Peyer's patch (tissue), 4 donors: Measurements from ENCODE around the gene RIOK2. TPM values are rescaled to one million over a fixed set of nuclear protein-coding genes. Genes with fewer than 3 reads are reported as not detected.
A peak's percentile ranks its signal among the peaks of the same experiment; 100 is the strongest.

Source experiments
- DNase-seq, 3 donors: peaks; one replicate each; pipeline ENCODE4 v3.0.0-alpha.2; 2017 to 2019
- H3K27ac ChIP-seq, 4 donors: fragments of 200-600 bp; sonication (generic); one replicate each; pipeline ENCODE4 v1.5.1; 2016 to 2019
- H3K27me3 ChIP-seq, 2 donors: fragments of 200-600 bp; sonication (generic); one replicate each; pipeline ENCODE4 v1.5.1; 2019
- H3K36me3 ChIP-seq, 3 donors: fragments of 200-600 bp; sonication (generic); one replicate each; pipeline ENCODE4 v1.5.1; 2016 to 2019
- H3K4me1 ChIP-seq, 4 donors: fragments of 200-600 bp; sonication (generic); one replicate each; pipeline ENCODE4 v1.5.1; 2016 to 2019
- H3K4me3 ChIP-seq, 4 donors: fragments of 200-600 bp; sonication (generic); 1 replicate in 3 of 4; 2 replicates in 1 of 4; pipeline ENCODE4 v1.5.1; 2016 to 2019; ENCODE audit warnings: mild to moderate bottlenecking in 1 of 4
- H3K9me3 ChIP-seq, 4 donors: fragments of 200-600 bp; sonication (generic); one replicate each; pipeline ENCODE4 v1.5.1; 2016 to 2019; ENCODE audit warnings: mild to moderate bottlenecking in 1 of 4
- POLR2A ChIP-seq, 2 donors: fragments of 450-650 bp; IDR thresholded peaks; one replicate each; pipeline ENCODE4 v1.5.1; 2017; ENCODE audit warnings: antibody characterized with exemption in 2 of 2, mild to moderate bottlenecking in 2 of 2, moderate library complexity in 2 of 2
- total RNA-seq, 4 donors: library from RNA; depleted of rRNA; stranded (reverse); fragments of >200 nt; gene quantifications; one replicate each; pipeline ENCODE4 v1.1.0, GENCODE V29; 2016
- TF ChIP-seq, protein P1 (sequence below), 6 experiments: fragments of 450-650 bp in 4 of 6; fragments of 200-600 bp in 2 of 6; sonication (generic) in 1 of 6; IDR thresholded peaks; one replicate each; pipeline ENCODE4 v1.5.1; 2017 to 2019; ENCODE audit warnings: antibody characterized with exemption in 6 of 6, mild to moderate bottlenecking in 3 of 6, moderate library complexity in 1 of 6

Gene RIOK2
- total RNA-seq = 10 to 100 TPM; 16.5 to 25.3 (median 19.4) TPM

DNA sequence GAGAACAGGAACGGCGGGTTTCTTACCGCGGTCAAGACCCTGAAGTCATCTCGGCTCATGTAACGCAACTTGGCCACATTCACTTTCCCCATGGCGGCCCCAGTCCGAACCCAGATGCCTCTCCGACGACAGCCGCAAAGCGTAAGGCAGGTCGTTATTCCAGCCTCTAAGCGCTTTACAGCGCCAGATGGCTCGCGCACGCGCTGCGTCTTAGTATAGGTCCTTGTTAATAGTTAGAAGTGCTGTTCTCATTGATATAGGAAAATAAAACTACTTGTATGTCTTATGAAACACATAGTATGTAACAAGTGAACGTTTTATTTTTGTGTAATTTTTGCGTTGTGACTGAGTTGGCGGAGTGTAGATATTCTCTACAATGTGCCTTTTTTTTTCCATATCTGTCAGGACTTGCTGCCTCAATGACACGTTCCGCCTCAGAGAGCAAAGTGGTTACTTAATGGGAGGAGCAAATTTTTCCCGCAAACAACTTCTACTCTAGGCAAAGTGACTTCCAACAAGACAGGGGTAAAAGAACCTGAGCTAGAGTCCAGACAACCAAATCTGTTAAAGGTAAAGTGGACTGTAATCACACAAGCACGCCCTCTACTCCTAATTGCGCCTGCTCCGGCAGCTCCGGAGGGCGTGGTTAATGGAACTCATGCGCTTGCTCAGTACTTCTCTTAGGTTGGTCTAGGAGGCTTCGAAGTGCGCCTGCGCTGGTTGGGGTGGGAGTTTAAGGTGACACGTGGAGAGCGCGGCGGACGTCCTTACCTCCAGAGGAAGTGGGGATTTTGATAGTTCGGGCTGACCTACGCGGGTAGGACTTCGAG is at the start of gene RIOK2:
TSS of gene RIOK2 (minus strand) at position 148 of the 830 bp plus-strand sequence. CDS start at position 92, 56 bp downstream.
- TF ChIP-seq, protein P1, sequence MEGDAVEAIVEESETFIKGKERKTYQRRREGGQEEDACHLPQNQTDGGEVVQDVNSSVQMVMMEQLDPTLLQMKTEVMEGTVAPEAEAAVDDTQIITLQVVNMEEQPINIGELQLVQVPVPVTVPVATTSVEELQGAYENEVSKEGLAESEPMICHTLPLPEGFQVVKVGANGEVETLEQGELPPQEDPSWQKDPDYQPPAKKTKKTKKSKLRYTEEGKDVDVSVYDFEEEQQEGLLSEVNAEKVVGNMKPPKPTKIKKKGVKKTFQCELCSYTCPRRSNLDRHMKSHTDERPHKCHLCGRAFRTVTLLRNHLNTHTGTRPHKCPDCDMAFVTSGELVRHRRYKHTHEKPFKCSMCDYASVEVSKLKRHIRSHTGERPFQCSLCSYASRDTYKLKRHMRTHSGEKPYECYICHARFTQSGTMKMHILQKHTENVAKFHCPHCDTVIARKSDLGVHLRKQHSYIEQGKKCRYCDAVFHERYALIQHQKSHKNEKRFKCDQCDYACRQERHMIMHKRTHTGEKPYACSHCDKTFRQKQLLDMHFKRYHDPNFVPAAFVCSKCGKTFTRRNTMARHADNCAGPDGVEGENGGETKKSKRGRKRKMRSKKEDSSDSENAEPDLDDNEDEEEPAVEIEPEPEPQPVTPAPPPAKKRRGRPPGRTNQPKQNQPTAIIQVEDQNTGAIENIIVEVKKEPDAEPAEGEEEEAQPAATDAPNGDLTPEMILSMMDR (IDR thresholded peaks at IDR 0.05) = peak in 1 of 6 experiments; percentile 6
- peak; percentile 23 to 74 for TF ChIP-seq POLR2A (IDR thresholded peaks at IDR 0.05)
- DNase-seq = peak; percentile 92 to 98 (median 94)
- Histone ChIP-seq H3K4me3 (peak within 1 kb of the TSS; percentile 70 to 81 (median 74)), H3K9me3 (no peaks in the 10 kb centered on the region), H3K27ac (peak within 1 kb of the TSS; percentile 82 to 95 (median 87)), H3K4me1 (peaks cover 0 to 21% (median 5%) of the 10 kb centered on the region in 4 donors), H3K27me3 (no peaks in the 10 kb centered on the region), H3K36me3 (peaks cover 0 to 7% (median 0%) of the 10 kb centered on the region in 3 donors)

DNA sequence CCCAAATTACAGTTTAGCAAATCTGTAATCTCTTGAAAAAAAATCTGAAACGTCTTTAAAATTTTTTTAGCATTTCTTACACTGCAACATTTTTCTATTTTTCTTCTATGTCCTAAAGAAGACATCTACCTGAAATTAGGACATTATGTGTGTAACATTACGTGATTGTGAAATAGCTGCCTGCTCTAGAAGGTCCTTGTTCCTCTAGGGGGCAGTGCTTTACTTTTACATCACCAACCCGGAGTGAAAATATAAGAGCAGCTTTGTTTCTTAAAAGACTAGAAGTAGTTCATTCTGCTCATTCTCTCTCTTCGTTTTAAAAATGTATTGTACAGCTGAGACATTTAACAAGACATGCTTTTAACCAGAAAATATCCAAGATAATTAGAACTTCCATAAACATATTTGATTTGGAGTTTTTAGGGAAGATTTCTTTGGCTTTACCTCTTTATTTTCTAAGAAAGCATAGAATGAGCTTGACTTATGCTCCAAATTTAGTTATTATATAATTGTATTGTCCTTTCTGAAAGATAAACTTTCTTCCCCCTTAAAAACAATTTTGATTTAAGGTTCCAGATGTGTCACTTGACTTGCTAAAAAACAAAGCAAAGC is 48.1 kb upstream of the RIOK2 start:
- H3K27me3 ChIP-seq = no peaks in the 10 kb centered on the region
- H3K9me3 ChIP-seq = no peaks in the 10 kb centered on the region
- no peaks in the 10 kb centered on the region for H3K36me3 ChIP-seq
- no peaks in the 10 kb centered on the region for H3K4me1 ChIP-seq
- TF ChIP-seq, protein P1 (IDR thresholded peaks at IDR 0.05) = peak in 5 of 6 experiments; percentile 52 to 87 (median 85)
- TF ChIP-seq POLR2A (IDR thresholded peaks at IDR 0.05) = no peak
- H3K4me3 ChIP-seq = no peak overlapping the region
- peak in 1 of 3 donors; percentile 56 for DNase-seq
- no peak overlapping the region for H3K27ac ChIP-seq

DNA sequence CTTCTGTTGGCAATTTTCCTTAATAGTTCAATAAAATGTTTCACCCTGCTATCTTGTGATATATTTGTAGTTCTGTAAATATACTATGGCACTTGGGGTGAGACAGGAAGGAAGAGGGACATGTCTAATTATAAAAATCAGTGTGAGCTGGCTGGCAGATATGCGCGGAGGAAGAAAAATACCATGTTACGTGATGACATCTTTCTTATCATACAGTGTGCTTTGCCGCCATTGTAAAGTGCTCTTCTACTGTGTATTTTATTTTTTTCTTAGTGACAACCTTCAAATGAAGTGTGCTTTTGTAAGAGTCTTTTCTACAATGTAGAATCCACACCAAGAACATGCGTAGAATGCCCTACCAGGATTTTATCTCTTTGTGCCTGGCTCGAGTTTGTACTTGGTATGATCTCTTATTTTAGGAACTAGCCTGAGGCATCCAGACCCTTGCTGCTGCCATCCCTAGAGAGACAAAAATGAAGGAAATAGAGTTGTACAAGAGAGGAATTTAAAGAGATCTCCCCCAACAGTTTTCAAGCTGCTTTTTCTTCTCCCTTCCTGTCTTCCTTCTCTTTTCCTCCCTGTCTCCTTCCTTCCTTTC is 46.7 kb upstream of the RIOK2 start:
- H3K27ac ChIP-seq = no peak overlapping the region
- no peaks in the 10 kb centered on the region for H3K4me1 ChIP-seq
- H3K9me3 ChIP-seq = no peaks in the 10 kb centered on the region
- H3K4me3 ChIP-seq = no peak overlapping the region
- DNase-seq = no peak
- H3K27me3 ChIP-seq = no peaks in the 10 kb centered on the region
- TF ChIP-seq, protein P1 (IDR thresholded peaks at IDR 0.05) = no peak
- TF ChIP-seq POLR2A (IDR thresholded peaks at IDR 0.05) = no peak
- H3K36me3 ChIP-seq = no peaks in the 10 kb centered on the region

DNA sequence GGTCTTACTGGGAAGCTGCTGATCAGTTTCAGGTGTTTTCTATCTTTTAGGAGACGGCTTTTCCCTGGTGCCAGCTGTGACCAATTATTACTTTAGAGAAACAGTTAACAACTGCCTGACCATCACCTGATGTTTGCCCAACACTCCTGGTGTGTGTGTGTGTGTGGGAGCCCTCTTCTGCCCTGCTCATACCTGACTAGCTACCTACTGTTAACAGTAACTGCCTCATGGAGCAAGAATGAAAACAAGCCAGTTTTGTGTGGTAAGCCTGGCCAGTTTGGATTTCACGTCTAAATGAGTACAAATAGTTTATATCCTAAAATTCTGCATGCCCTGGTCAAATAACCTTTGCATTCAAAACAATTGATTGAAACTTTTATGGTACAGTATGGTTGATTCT is 46.1 kb upstream of the RIOK2 start:
- H3K27ac ChIP-seq = no peak overlapping the region
- H3K9me3 ChIP-seq = no peaks in the 10 kb centered on the region
- TF ChIP-seq, protein P1 (IDR thresholded peaks at IDR 0.05) = no peak
- TF ChIP-seq POLR2A (IDR thresholded peaks at IDR 0.05) = no peak
- H3K4me3 ChIP-seq = no peak overlapping the region
- H3K4me1 ChIP-seq = no peaks in the 10 kb centered on the region
- no peak for DNase-seq
- no peaks in the 10 kb centered on the region for H3K36me3 ChIP-seq
- H3K27me3 ChIP-seq = no peaks in the 10 kb centered on the region

DNA sequence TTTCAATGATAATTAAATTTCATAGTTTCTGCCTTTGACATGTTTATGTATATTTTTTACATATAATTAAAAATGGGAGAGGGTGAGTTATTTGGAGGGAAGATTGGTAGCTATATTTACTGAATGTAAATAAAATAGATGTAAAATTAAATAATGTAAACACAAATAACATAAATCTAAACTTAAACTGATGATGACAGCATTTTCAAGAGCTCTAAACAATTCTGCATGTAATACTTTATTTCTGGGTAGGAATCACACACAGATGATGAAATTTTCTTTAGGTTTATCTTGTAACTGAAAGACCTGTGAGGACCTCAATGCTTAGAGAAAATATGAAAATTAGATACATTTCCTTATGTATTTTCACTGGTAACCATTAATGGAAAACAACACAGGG is 42.2 kb upstream of the RIOK2 start:
- Histone ChIP-seq H3K36me3 (no peaks in the 10 kb centered on the region), H3K27ac (no peak overlapping the region), H3K4me1 (no peaks in the 10 kb centered on the region), H3K27me3 (no peaks in the 10 kb centered on the region), H3K9me3 (no peaks in the 10 kb centered on the region), H3K4me3 (no peak overlapping the region)
- no peak for DNase-seq
- TF ChIP-seq, protein P1 (IDR thresholded peaks at IDR 0.05) = no peak
- no peak for TF ChIP-seq POLR2A (IDR thresholded peaks at IDR 0.05)
